ENCODE results near the gene GRHL1. TPM values are rescaled to one million over a fixed set of nuclear protein-coding genes. Genes with fewer than 3 reads are reported as not detected.

Gene GRHL1
- total and polyA plus RNA-seq, 2 of the 4 experiments (the other 2 are of a cell fraction) = 0.18 to 0.21 TPM

Other genes with a start within 250 kb of the GRHL1 start
- gene TAF1B, start 108.2 kb upstream of the GRHL1 start, total RNA-seq (2012; rRNA removed) = 19.9 and 26.9 TPM in 2 replicates
- 7.2 and 8.4 TPM in 2 replicates for gene TAF1B, start 108.2 kb upstream of the GRHL1 start, polyA plus RNA-seq (2012; rRNA removed)
- 2.0 and 2.2 TPM in 2 replicates for gene KLF11, start 91.9 kb downstream of the GRHL1 start, total RNA-seq (2012; rRNA removed)
- 2.4 and 2.5 TPM in 2 replicates for gene KLF11, start 91.9 kb downstream of the GRHL1 start, polyA plus RNA-seq (2012; rRNA removed)
- under 0.01 and 0.28 TPM in 2 replicates for gene CYS1, start 128.7 kb downstream of the GRHL1 start, total RNA-seq (2012; rRNA removed)
- gene CYS1, start 128.7 kb downstream of the GRHL1 start, polyA plus RNA-seq (2012; rRNA removed) = 0.12 and 0.17 TPM in 2 replicates
- 53.6 and 75.5 TPM in 2 replicates for gene RRM2, start 171.0 kb downstream of the GRHL1 start, total RNA-seq (2012; rRNA removed)
- gene RRM2, start 171.0 kb downstream of the GRHL1 start, polyA plus RNA-seq (2012; rRNA removed) = 68.5 and 112 TPM in 2 replicates

Data from IMR-90 (cell line).